CD4-positive, alpha-beta T cell treated with Interleukin-2 at 100 ng/mL for 4 hours (primary cell): ENCODE results near the gene POLR3H.
"Not testable (repeated sequence)": the region's sequence is repeated elsewhere in the genome, so short reads cannot be mapped to it uniquely, and the experiment has no call there.

Experiments used
- DNase-seq: peaks from one replicate; pipeline ENCODE4 v3.0.0-alpha.2; 2020; ENCODE audit warnings: low spot score

POLR3H gene

GRCh38 chr22:41563051-41563711, 18.9 kb upstream of the POLR3H start:
- DNase-seq: no peak

GRCh38 chr22:41562461-41562860, 18.2 kb upstream of the POLR3H start:
- no peak for DNase-seq

GRCh38 chr22:41561788-41562187, 17.5 kb upstream of the POLR3H start:
- no peak for DNase-seq

- DNase-seq: no peak
Measured at GRCh38 chr22:41561335-41561734, 17.1 kb upstream of the POLR3H start.

GRCh38 chr22:41560095-41560471, 15.8 kb upstream of the POLR3H start:
- no peak for DNase-seq

GRCh38 chr22:41558241-41558630, 14.0 kb upstream of the POLR3H start:
- not testable (repeated sequence) for DNase-seq

GRCh38 chr22:41557401-41558240, 13.4 kb upstream of the POLR3H start:
- no peak for DNase-seq

GRCh38 chr22:41556561-41556960, 12.3 kb upstream of the POLR3H start:
- DNase-seq: no peak

GRCh38 chr22:41555325-41555982, 11.2 kb upstream of the POLR3H start:
- no peak for DNase-seq

- DNase-seq: no peak
Measured at GRCh38 chr22:41551877-41552582, 7.8 kb upstream of the POLR3H start.

GRCh38 chr22:41550952-41551491, 6.8 kb upstream of the POLR3H start:
- no peak for DNase-seq

GRCh38 chr22:41548830-41549211, 4.6 kb upstream of the POLR3H start:
- no peak for DNase-seq

GRCh38 chr22:41544671-41545476, 604 bp upstream of the POLR3H start:
- DNase-seq: no peak

- DNase-seq: no peak
Measured at GRCh38 chr22:41542224-41542623, 2.0 kb downstream of the POLR3H start.

GRCh38 chr22:41541484-41541883, 2.8 kb downstream of the POLR3H start:
- DNase-seq: no peak

GRCh38 chr22:41540365-41540764, 3.9 kb downstream of the POLR3H start:
- DNase-seq: no peak

GRCh38 chr22:41540006-41540315, 4.3 kb downstream of the POLR3H start:
- no peak for DNase-seq

GRCh38 chr22:41539146-41540005, 4.9 kb downstream of the POLR3H start:
- no peak for DNase-seq

GRCh38 chr22:41538583-41538982, 5.7 kb downstream of the POLR3H start:
- no peak for DNase-seq

GRCh38 chr22:41537203-41537602, 7.1 kb downstream of the POLR3H start:
- no peak for DNase-seq

- no peak for DNase-seq
Measured at GRCh38 chr22:41535244-41535643, 9.0 kb downstream of the POLR3H start.
